Activated CD8-positive, alpha-beta memory T cell treated with anti-CD3 and anti-CD28 coated beads, Interleukin-2, amount 50 U/mL, for 1 hour (primary cell): ENCODE results near the gene NCF4.

Experiments used
- DNase-seq: peaks from one replicate; pipeline ENCODE4 v3.0.0-alpha.2; 2020; ENCODE audit errors: extremely low read depth

Gene NCF4

DNA sequence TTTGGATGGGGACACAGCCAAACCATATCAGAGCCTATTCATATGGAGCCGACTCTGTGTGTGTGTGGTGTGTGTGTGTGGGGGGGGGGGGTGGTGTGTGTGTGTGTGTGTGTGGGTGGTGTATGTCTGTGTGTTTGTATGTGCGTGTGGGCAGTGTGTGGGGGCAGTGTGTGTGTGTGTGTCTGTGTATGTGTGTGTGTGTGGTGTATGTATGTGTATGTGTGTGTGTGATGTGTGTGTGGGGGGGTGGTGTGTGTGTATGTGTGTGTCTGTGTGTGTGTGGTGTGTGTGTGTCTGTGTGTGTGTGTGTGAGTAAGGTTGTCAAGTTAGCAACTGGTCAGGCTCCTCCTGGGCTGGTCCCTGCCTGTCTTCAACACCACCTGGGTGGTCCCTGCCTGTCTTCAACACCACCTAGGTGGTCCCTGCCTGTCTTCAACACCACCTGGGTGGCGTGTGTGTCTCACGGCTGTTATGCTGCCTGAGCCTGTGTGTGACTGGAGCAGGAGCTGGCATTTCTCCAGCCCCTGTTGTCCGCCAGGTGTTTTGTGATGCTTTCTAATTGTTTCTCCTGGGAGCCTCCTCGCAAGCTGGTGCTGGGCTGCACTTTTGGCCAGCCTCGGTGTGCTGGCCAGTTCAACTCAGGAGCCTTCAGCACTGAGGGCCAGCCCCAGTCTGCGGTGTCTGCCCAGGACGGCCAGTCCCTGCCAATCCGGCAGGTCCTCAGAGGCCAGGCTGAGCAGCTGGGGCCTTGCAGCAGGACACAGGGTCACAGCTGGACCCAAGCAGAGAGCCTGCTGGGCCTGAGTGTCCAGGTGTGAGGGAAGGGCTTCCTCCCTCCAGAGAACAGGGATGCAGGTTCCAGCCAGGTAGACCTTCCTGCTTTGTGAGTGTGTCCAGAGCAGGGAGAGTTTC lies 22.4 kb upstream of the NCF4 start:
- DNase-seq = no peak

GRCh38 chr22:36839356-36840073 lies 21.3 kb upstream of the NCF4 start:
- DNase-seq = no peak

GRCh38 chr22:36840106-36840505 lies 20.7 kb upstream of the NCF4 start:
- no peak for DNase-seq

GRCh38 chr22:36846271-36846670 lies 14.5 kb upstream of the NCF4 start:
- no peak for DNase-seq

DNA sequence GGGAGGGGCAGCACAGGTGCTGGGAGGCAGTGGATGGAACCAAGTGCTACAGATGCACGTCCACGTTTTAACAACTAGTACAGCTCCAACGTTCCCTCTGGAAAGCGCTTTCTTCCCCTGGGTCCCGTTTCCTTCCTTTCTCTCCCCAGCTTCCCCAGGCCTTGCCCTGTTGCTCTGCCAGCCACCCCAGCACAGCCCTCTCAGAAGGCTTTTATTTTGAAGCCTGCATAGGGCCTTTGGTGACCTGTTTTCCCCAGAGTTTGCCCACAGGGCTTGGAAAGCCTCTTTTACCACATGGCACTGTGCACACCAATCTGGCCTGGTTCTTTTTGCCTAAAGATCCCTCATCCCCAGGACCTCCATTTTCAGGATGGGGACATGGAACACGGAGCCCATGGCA lies 13.9 kb upstream of the NCF4 start:
- no peak for DNase-seq

- no peak for DNase-seq
These were observed 10.8 kb upstream of the NCF4 start for GRCh38 chr22:36850056-36850455.

GRCh38 chr22:36850682-36851081 lies 10.1 kb upstream of the NCF4 start:
- no peak for DNase-seq

- no peak for DNase-seq
These were observed 8.5 kb upstream of the NCF4 start for GRCh38 chr22:36852056-36852973.

- DNase-seq = peak; percentile 59
These were observed 7.3 kb upstream of the NCF4 start for GRCh38 chr22:36853407-36854099.

DNA sequence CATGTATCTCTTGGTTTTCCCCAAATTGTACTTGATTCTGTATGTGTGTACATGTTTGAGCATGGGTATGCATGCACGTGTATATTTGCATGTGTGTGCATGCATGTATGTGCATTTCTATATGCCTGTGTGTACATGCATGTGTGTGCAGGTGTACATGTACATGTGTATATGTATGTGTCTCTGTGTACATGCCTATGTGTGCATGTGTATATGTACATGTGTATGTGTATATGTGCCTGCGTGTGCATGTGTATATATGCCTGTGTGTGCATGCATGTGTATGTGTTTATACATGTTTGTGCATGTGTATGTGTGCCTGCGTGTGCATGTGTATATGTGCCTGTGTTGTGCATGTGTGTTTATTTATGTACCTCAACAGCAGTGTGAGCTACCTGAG lies 5.3 kb upstream of the NCF4 start:
- DNase-seq = no peak

DNA sequence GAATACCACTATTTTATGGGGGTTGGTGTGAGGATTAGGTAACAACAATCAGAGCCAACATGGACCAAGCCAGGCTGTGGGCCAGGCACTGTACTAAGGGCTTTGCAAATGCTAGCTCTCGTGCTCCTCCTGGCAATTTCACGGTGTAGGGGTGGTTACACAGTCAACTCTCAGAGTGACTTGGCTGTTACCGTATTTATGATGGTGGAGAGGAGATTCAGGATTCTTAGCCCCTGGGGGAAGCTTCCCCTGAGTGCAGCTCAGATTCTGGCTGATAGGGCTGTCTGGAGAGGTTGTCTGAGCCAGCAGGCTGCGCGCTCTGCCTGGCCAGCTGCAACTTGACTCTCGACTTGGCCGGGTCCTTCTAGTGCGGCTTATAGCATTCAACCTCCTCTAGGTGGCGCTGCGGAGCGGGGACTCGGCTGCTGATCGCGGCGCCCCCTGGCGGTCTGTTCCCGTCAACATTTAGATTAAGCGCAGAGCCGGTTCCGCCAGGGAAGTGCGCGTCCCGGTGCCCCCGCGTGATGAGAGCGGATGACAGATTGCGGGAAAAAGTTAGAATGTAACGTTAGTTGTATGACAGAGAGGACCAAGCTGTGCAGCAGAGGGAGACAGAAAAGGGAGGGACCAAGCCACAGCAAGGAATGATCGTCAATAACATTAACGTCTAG lies 4.5 kb upstream of the NCF4 start:
- peak; percentile 75 for DNase-seq

GRCh38 chr22:36856792-36857135 lies 4.0 kb upstream of the NCF4 start:
- no peak for DNase-seq

GRCh38 chr22:36858156-36858555 lies 2.6 kb upstream of the NCF4 start:
- DNase-seq = no peak

DNA sequence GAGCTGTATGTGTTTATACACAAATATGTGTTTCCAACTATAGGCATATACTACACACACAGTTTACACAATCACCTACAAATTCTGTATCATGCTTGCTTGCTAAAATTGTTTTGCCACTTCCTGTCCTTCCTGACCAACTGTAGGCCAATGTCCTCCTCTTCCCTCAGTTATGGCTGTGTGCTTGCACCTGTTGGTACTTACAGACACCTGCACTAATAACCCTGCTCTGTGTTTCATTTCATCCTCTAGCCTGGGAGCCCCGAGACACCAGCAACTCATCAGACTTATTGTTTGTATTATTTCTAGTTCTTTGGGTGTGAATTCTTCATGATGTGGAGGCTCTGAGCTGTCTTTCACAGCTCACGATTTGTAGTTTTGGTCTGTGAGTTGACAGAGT lies 1.8 kb upstream of the NCF4 start:
- no peak for DNase-seq

DNA sequence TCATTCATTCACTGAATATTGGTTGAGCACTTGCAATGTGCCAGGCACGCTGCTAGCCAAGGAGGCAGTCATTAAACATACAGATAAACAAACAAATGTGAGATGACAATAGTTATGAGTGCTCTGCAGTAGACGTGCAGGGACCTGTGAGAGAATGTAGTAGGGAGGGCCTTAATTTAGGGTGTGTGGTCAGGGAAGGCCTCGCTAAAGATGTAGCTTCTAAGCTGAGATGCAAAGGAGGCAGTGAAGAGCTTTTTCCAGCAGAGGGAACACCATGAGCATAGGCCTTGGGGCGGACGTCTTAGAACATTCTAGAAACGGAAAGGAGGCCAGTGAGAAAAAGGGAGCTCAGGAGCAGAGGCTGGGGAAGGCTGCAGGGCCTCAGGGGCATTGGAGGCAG lies 789 bp upstream of the NCF4 start:
- no peak for DNase-seq

DNA sequence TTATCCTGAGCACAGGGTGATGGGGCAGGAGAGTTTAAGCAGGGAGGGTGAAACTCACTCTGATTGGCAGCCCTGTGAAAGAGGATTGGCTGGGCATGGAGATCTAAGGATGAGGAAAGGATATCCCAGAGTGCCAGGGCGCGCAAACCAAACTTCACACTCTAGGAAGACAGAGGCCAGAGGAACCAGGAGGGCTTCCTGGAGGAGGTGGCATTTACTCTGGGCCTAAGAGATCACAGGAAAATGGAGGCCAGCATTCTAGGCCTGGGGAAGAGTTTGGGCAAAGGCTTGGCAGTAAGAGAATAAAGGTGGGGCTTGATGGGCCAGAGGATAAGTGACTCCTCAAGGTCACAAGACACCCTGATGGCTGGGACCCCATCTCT lies 377 bp upstream of the NCF4 start:
- no peak for DNase-seq

- DNase-seq = no peak
These were observed 1.7 kb downstream of the NCF4 start for GRCh38 chr22:36862251-36863242.

DNA sequence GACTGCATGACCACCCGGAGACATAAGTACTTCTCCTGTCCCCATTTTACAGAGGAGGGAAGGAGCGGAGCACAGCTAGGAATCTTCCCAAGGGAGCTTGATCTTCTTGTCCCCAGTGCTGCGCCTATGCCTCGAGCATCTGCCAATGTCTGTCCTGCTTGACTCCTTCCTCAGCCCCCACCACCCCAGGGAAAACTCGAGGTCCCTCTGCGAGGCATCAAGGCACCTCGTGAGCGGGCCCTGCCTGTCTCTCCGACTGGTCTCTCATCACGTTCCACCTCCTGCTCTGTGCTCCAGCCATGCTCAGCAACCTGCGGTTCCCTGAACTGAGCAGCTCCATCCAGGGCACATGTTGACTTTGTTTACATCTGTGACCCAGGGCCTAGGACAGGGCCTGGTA lies 2.5 kb downstream of the NCF4 start:
- DNase-seq = no peak

- no peak for DNase-seq
These were observed 3.2 kb downstream of the NCF4 start for GRCh38 chr22:36863979-36864378.
